Panc1 (cell line): ENCODE data around the gene ZNF644. TPM values are rescaled to one million over a fixed set of nuclear protein-coding genes. Genes with fewer than 3 reads are reported as not detected.

ENCODE experiments used
- ATAC-seq: fragments of 200-7000 bp; cut with Tn5 transposase; 2 replicates; pipeline ENCODE4 v1.9.1; 2020; ENCODE audit warnings: mild to moderate bottlenecking, moderate library complexity
- BruUV-seq: library from RNA; stranded (reverse); fragments of 400-500 nt; replicated peaks from 2 replicates; lab custom pipeline; 2021; lab: Mats Ljungman, UMichigan
- CTCF ChIA-PET: fragments of 300-600 bp; sonication (Branson Sonifier 250); formaldehyde crosslinking; loops from one replicate; lab custom pipeline; 2022; ENCODE audit warnings: antibody characterized with exemption; lab: Charles Lee
- POLR2A ChIA-PET: fragments of 300-600 bp; sonication (Branson Sonifier 250); formaldehyde crosslinking; loops from one replicate; lab custom pipeline; 2022; ENCODE audit warnings: antibody characterized with exemption; lab: Charles Lee
- DNase-seq: peaks from one replicate; pipeline ENCODE4 v3.0.0-alpha.2; 2010; ENCODE audit warnings: low read depth, low spot score
- H3K27ac ChIP-seq: 2 replicates; pipeline ENCODE4 v1.5.1; 2011; ENCODE audit warnings: mild to moderate bottlenecking, low read length, inconsistent platforms
- H3K27me3 ChIP-seq: fragments of 200-500 bp; sonication (Bioruptor generic); 2 replicates; pipeline ENCODE4 v1.6.0; 2014; ENCODE audit warnings: low read length, inconsistent platforms; ENCODE audit not compliant: control insufficient read depth, insufficient read depth
- H3K36me3 ChIP-seq: fragments of 200-500 bp; sonication (Bioruptor generic); 2 replicates; pipeline ENCODE4 v1.5.1; 2014; ENCODE audit warnings: inconsistent platforms, mild to moderate bottlenecking, low read length, moderate library complexity; ENCODE audit not compliant: control insufficient read depth, insufficient read depth
- H3K4me1 ChIP-seq: 2 replicates; pipeline ENCODE4 v1.5.1; 2011; ENCODE audit warnings: inconsistent platforms, mild to moderate bottlenecking, low read length, moderate library complexity; ENCODE audit not compliant: control insufficient read depth, insufficient read depth
- H3K4me3 ChIP-seq, 2 experiments: 2 replicates each; pipeline ENCODE4 v1.5.1; 2011 to 2012; ENCODE audit warnings: low read depth in 2 of 2, low read length in 2 of 2, mild to moderate bottlenecking in 2 of 2, inconsistent platforms in 1 of 2, moderate library complexity in 1 of 2
- H3K9me3 ChIP-seq: fragments of 200-500 bp; sonication (Bioruptor generic); 2 replicates; pipeline ENCODE4 v1.5.1; 2014; ENCODE audit warnings: low read depth, mild to moderate bottlenecking, inconsistent platforms, low read length, moderate library complexity; ENCODE audit not compliant: control insufficient read depth, insufficient read depth
- CTCF ChIP-seq: fragments of 450-650 bp; IDR thresholded peaks from 2 replicates; pipeline ENCODE4 v1.5.1; 2017; ENCODE audit warnings: mild to moderate bottlenecking
- POLR2AphosphoS5 ChIP-seq: IDR thresholded peaks from 2 replicates; pipeline ENCODE4 v1.6.1; 2012; ENCODE audit warnings: mild to moderate bottlenecking, low read depth, low read length, moderate library complexity
- REST ChIP-seq, 2 experiments: IDR thresholded peaks; 2 replicates each; pipeline ENCODE4 v1.6.1; 2011 to 2012; ENCODE audit warnings: low read depth in 2 of 2, control low read depth in 1 of 2, low read length in 1 of 2, mild to moderate bottlenecking in 1 of 2, moderate library complexity in 1 of 2; ENCODE audit not compliant: insufficient read depth in 1 of 2
- SIN3A ChIP-seq: IDR thresholded peaks from 2 replicates; pipeline ENCODE4 v1.6.1; 2012; ENCODE audit warnings: low read depth, mild to moderate bottlenecking, low read length, moderate library complexity, borderline replicate concordance; ENCODE audit not compliant: insufficient read depth
- TCF7L2 ChIP-seq: IDR thresholded peaks from 2 replicates; pipeline ENCODE4 v1.6.1; 2011; ENCODE audit warnings: mild to moderate bottlenecking, low read depth, low read length, inconsistent platforms
- in situ Hi-C: cut with HindIII; loops from 2 replicates; pipeline ENCODE4 v1.10.0; 2016; ENCODE audit warnings: low sequenced_read_pairs, low pct_unique_long_range_greater_than_20kb
- intact Hi-C: fragments of 100-400 bp; cut with micrococcal nuclease; formaldehyde crosslinking; loops from one replicate; pipeline ENCODE4 v1.10.0; 2022; ENCODE audit not compliant: unreplicated experiment
- total RNA-seq: library from RNA; stranded (reverse); gene quantifications from one replicate; pipeline ENCODE4 v1.2.1, GENCODE V29; 2021; ENCODE audit not compliant: unreplicated experiment

Gene ZNF644
- total RNA-seq, 1 experiment from 2014 or later = 74.2 TPM

GRCh38 chr1:90955769-90956168 lies 66.1 kb downstream of the ZNF644 start:
- no peaks in the 10 kb centered on the region; the same call in 1 of the 2 replicates for H3K9me3 ChIP-seq
- H3K27me3 ChIP-seq = no peaks in the 10 kb centered on the region
- in situ Hi-C loops = no loop called here
- TF ChIP-seq POLR2AphosphoS5 (no peak), TCF7L2 (no peak), CTCF (no peak), SIN3A (no peak), REST (IDR thresholded peaks at IDR 0.05; ENCODE audit: insufficient read depth in 1 of 2, low read depth in 2 of 2, low read length in 1 of 2) (no peak)
- H3K27ac ChIP-seq = no peak overlapping the region
- POLR2A ChIA-PET = no interaction called here
- CTCF ChIA-PET = no interaction called here
- H3K4me1 ChIP-seq = peaks cover 8% of the 10 kb centered on the region; the same call in 1 of the 2 replicates
- H3K4me3 ChIP-seq = no peak overlapping the region
- intact Hi-C loops = no loop called here
- ATAC-seq (no peak), DNase-seq (no peak)
- H3K36me3 ChIP-seq = no peaks in the 10 kb centered on the region
- BruUV-seq = no TSS peak

- no peak overlapping the region for H3K27ac ChIP-seq
- TF ChIP-seq POLR2AphosphoS5 (no peak), SIN3A (no peak), REST (IDR thresholded peaks at IDR 0.05; ENCODE audit: insufficient read depth in 1 of 2, low read depth in 2 of 2, low read length in 1 of 2) (no peak), TCF7L2 (no peak)
- BruUV-seq = no TSS peak
- no peak overlapping the region for H3K4me3 ChIP-seq
- in situ Hi-C loops = no loop called here
- no peak for ATAC-seq
- no peaks in the 10 kb centered on the region for H3K36me3 ChIP-seq
- H3K27me3 ChIP-seq = no peaks in the 10 kb centered on the region
- intact Hi-C loops = no loop called here
- peaks cover 13% of the 10 kb centered on the region; the same call in 1 of the 2 replicates for H3K4me1 ChIP-seq
- ChIA-PET CTCF (interaction anchor here (0.7 kb wide), 1 partner anchor 175 kb away, joined by 3 read pairs; no protein-coding TSS in a partner anchor), POLR2A (no interaction called here)
- H3K9me3 ChIP-seq = no peaks in the 10 kb centered on the region
- no peak for DNase-seq
Measured at GRCh38 chr1:90952906-90953305, 68.9 kb downstream of the ZNF644 start.
